Measurements from ENCODE around the gene SPNS2.
"Not testable (repeated sequence)": the region's sequence is repeated elsewhere in the genome, so short reads cannot be mapped to it uniquely, and the experiment has no call there.

The SPNS2 gene

GRCh38 chr17:4560837-4561256, 62.2 kb downstream of the SPNS2 start:
- peaks cover 41% of the 10 kb centered on the region for H3K4me1 Mint-ChIP-seq (ENCODE audit: low read depth)
- DNase-seq: no peak
- H3K36me3 Mint-ChIP-seq (ENCODE audit: low read depth): no peaks in the 10 kb centered on the region
- H3K27ac Mint-ChIP-seq: no peak overlapping the region
- no peaks in the 10 kb centered on the region for H3K9me3 Mint-ChIP-seq
- no peaks in the 10 kb centered on the region for H3K27me3 Mint-ChIP-seq
- H3K4me3 Mint-ChIP-seq: no peak overlapping the region

GRCh38 chr17:4562015-4562969, 63.6 kb downstream of the SPNS2 start:
- Mint-ChIP-seq H3K4me3 (no peak overlapping the region), H3K9me3 (no peaks in the 10 kb centered on the region), H3K36me3 (ENCODE audit: low read depth) (no peaks in the 10 kb centered on the region), H3K27me3 (no peaks in the 10 kb centered on the region), H3K27ac (peak overlapping the region; percentile 60), H3K4me1 (ENCODE audit: low read depth) (peaks cover 34% of the 10 kb centered on the region)
- no peak for DNase-seq

GRCh38 chr17:4565209-4566141, 66.8 kb downstream of the SPNS2 start:
- no peaks in the 10 kb centered on the region for H3K27me3 Mint-ChIP-seq
- no peaks in the 10 kb centered on the region for H3K9me3 Mint-ChIP-seq
- no peaks in the 10 kb centered on the region for H3K36me3 Mint-ChIP-seq (ENCODE audit: low read depth)
- DNase-seq: peak; percentile 65
- no peak overlapping the region for H3K4me3 Mint-ChIP-seq
- H3K27ac Mint-ChIP-seq: no peak overlapping the region
- peaks cover 34% of the 10 kb centered on the region for H3K4me1 Mint-ChIP-seq (ENCODE audit: low read depth)

GRCh38 chr17:4566785-4567184, 68.1 kb downstream of the SPNS2 start:
- H3K27me3 Mint-ChIP-seq: peaks cover 5% of the 10 kb centered on the region
- H3K4me3 Mint-ChIP-seq: no peak overlapping the region
- no peaks in the 10 kb centered on the region for H3K36me3 Mint-ChIP-seq (ENCODE audit: low read depth)
- peaks cover 30% of the 10 kb centered on the region for H3K4me1 Mint-ChIP-seq (ENCODE audit: low read depth)
- no peaks in the 10 kb centered on the region for H3K9me3 Mint-ChIP-seq
- no peak overlapping the region for H3K27ac Mint-ChIP-seq
- DNase-seq: peak; percentile 57

GRCh38 chr17:4569591-4569990, 70.9 kb downstream of the SPNS2 start:
- DNase-seq: no peak
- no peak overlapping the region for H3K4me3 Mint-ChIP-seq
- peaks cover 27% of the 10 kb centered on the region for H3K4me1 Mint-ChIP-seq (ENCODE audit: low read depth)
- H3K27me3 Mint-ChIP-seq: peaks cover 6% of the 10 kb centered on the region
- no peaks in the 10 kb centered on the region for H3K36me3 Mint-ChIP-seq (ENCODE audit: low read depth)
- no peaks in the 10 kb centered on the region for H3K9me3 Mint-ChIP-seq
- H3K27ac Mint-ChIP-seq: no peak overlapping the region

- no peak overlapping the region for H3K27ac Mint-ChIP-seq
- H3K9me3 Mint-ChIP-seq: no peaks in the 10 kb centered on the region
- peaks cover 6% of the 10 kb centered on the region for H3K27me3 Mint-ChIP-seq
- no peak overlapping the region for H3K4me3 Mint-ChIP-seq
- H3K4me1 Mint-ChIP-seq (ENCODE audit: low read depth): peaks cover 19% of the 10 kb centered on the region
- no peaks in the 10 kb centered on the region for H3K36me3 Mint-ChIP-seq (ENCODE audit: low read depth)
- no peak for DNase-seq
These were observed 73.5 kb downstream of the SPNS2 start for GRCh38 chr17:4572131-4572530.

GRCh38 chr17:4573115-4573514, 74.4 kb downstream of the SPNS2 start:
- DNase-seq: no peak
- H3K4me3 Mint-ChIP-seq: no peak overlapping the region
- no peaks in the 10 kb centered on the region for H3K9me3 Mint-ChIP-seq
- peak overlapping the region; percentile 56 for H3K27ac Mint-ChIP-seq
- no peaks in the 10 kb centered on the region for H3K36me3 Mint-ChIP-seq (ENCODE audit: low read depth)
- H3K4me1 Mint-ChIP-seq (ENCODE audit: low read depth): peaks cover 19% of the 10 kb centered on the region
- peaks cover 6% of the 10 kb centered on the region for H3K27me3 Mint-ChIP-seq

- Mint-ChIP-seq H3K4me1 (ENCODE audit: low read depth) (peaks cover 19% of the 10 kb centered on the region), H3K36me3 (ENCODE audit: low read depth) (no peaks in the 10 kb centered on the region), H3K27me3 (peaks cover 6% of the 10 kb centered on the region), H3K9me3 (no peaks in the 10 kb centered on the region), H3K4me3 (no peak overlapping the region), H3K27ac (peak overlapping the region; percentile 56)
- DNase-seq: peak; percentile 73
These were observed 75.0 kb downstream of the SPNS2 start for GRCh38 chr17:4573669-4574068.

- H3K27me3 Mint-ChIP-seq: peaks cover 6% of the 10 kb centered on the region
- no peak overlapping the region for H3K4me3 Mint-ChIP-seq
- no peaks in the 10 kb centered on the region for H3K9me3 Mint-ChIP-seq
- peaks cover 19% of the 10 kb centered on the region for H3K4me1 Mint-ChIP-seq (ENCODE audit: low read depth)
- no peaks in the 10 kb centered on the region for H3K36me3 Mint-ChIP-seq (ENCODE audit: low read depth)
- no peak overlapping the region for H3K27ac Mint-ChIP-seq
- DNase-seq: no peak
These were observed 75.9 kb downstream of the SPNS2 start for GRCh38 chr17:4574448-4575045.

GRCh38 chr17:4576161-4576558, 77.5 kb downstream of the SPNS2 start:
- Mint-ChIP-seq H3K27me3 (peaks cover 10% of the 10 kb centered on the region), H3K27ac (no peak overlapping the region), H3K4me3 (no peak overlapping the region), H3K9me3 (no peaks in the 10 kb centered on the region), H3K4me1 (ENCODE audit: low read depth) (peaks cover 19% of the 10 kb centered on the region), H3K36me3 (ENCODE audit: low read depth) (no peaks in the 10 kb centered on the region)
- DNase-seq: no peak

- no peaks in the 10 kb centered on the region for H3K36me3 Mint-ChIP-seq (ENCODE audit: low read depth)
- H3K27me3 Mint-ChIP-seq: peaks cover 10% of the 10 kb centered on the region
- H3K9me3 Mint-ChIP-seq: no peaks in the 10 kb centered on the region
- no peak overlapping the region for H3K27ac Mint-ChIP-seq
- no peak overlapping the region for H3K4me3 Mint-ChIP-seq
- H3K4me1 Mint-ChIP-seq (ENCODE audit: low read depth): peaks cover 19% of the 10 kb centered on the region
- no peak for DNase-seq
These were observed 78.1 kb downstream of the SPNS2 start for GRCh38 chr17:4576729-4577322.

GRCh38 chr17:4577386-4577993, 78.8 kb downstream of the SPNS2 start:
- DNase-seq: no peak
- Mint-ChIP-seq H3K27ac (no peak overlapping the region), H3K27me3 (peaks cover 15% of the 10 kb centered on the region), H3K4me3 (no peak overlapping the region), H3K36me3 (ENCODE audit: low read depth) (no peaks in the 10 kb centered on the region), H3K9me3 (no peaks in the 10 kb centered on the region), H3K4me1 (ENCODE audit: low read depth) (peaks cover 19% of the 10 kb centered on the region)

GRCh38 chr17:4578349-4578748, 79.7 kb downstream of the SPNS2 start:
- H3K9me3 Mint-ChIP-seq; H3K36me3 Mint-ChIP-seq (ENCODE audit: low read depth); DNase-seq; H3K27ac Mint-ChIP-seq; H3K4me3 Mint-ChIP-seq: not testable (repeated sequence)
- peaks cover 23% of the 10 kb centered on the region for H3K27me3 Mint-ChIP-seq
- peaks cover 10% of the 10 kb centered on the region for H3K4me1 Mint-ChIP-seq (ENCODE audit: low read depth)

- Mint-ChIP-seq H3K4me1 (ENCODE audit: low read depth) (peaks cover 5% of the 10 kb centered on the region), H3K27me3 (peaks cover 30% of the 10 kb centered on the region), H3K4me3 (no peak overlapping the region), H3K36me3 (ENCODE audit: low read depth) (no peaks in the 10 kb centered on the region), H3K27ac (no peak overlapping the region), H3K9me3 (no peaks in the 10 kb centered on the region)
- no peak for DNase-seq
These were observed 81.0 kb downstream of the SPNS2 start for GRCh38 chr17:4579678-4580077.

All from activated T-cell treated with anti-CD3 and anti-CD28 coated beads, Interleukin-2, amount 50 U/mL, for 24 hours (primary cell).